NCI-H146 (cell line): Measurements from ENCODE around the gene ASTL.

ENCODE experiments used
- DNase-seq: peaks from one replicate; lab custom pipeline; 2025; lab: John Stamatoyannopoulos, UW

ASTL gene

GRCh38 chr2:96159084-96159830, 21.0 kb upstream of the ASTL start:
- DNase-seq: no peak

- no peak for DNase-seq
Measured at GRCh38 chr2:96158554-96158940, 20.2 kb upstream of the ASTL start.

GRCh38 chr2:96157649-96158553, 19.6 kb upstream of the ASTL start:
- DNase-seq: no peak

GRCh38 chr2:96156926-96157648, 18.8 kb upstream of the ASTL start:
- DNase-seq: no peak

- DNase-seq: no peak
Measured at GRCh38 chr2:96156011-96156820, 17.9 kb upstream of the ASTL start.

- DNase-seq: no peak
Measured at GRCh38 chr2:96154506-96155380, 16.4 kb upstream of the ASTL start.

- no peak for DNase-seq
Measured at GRCh38 chr2:96153991-96154431, 15.7 kb upstream of the ASTL start.

- DNase-seq: no peak
Measured at GRCh38 chr2:96153291-96153713, 15.0 kb upstream of the ASTL start.

GRCh38 chr2:96152304-96153161, 14.2 kb upstream of the ASTL start:
- no peak for DNase-seq

- DNase-seq: no peak
Measured at GRCh38 chr2:96151595-96152303, 13.4 kb upstream of the ASTL start.

- DNase-seq: no peak
Measured at GRCh38 chr2:96150791-96151594, 12.7 kb upstream of the ASTL start.

- no peak for DNase-seq
Measured at GRCh38 chr2:96150007-96150640, 11.8 kb upstream of the ASTL start.

- peak; percentile 67 for DNase-seq
Measured at GRCh38 chr2:96148410-96149217, 10.3 kb upstream of the ASTL start.

- DNase-seq: no peak
Measured at GRCh38 chr2:96147593-96148201, 9.4 kb upstream of the ASTL start.

- DNase-seq: no peak
Measured at GRCh38 chr2:96146881-96147592, 8.7 kb upstream of the ASTL start.
